Adrenal gland (tissue), 12 donors: Measurements from ENCODE around the gene SP100. TPM values are rescaled to one million over a fixed set of nuclear protein-coding genes. Genes with fewer than 3 reads are reported as not detected.

Experiments
- DNase-seq, 7 donors: peaks; one replicate each; pipeline ENCODE4 v3.0.0-alpha.2; 2019 to 2020
- H3K27ac ChIP-seq, 5 donors: fragments of 200-600 bp; sonication (generic) in 4 of 5; 1 replicate in 3 of 5; 2 replicates in 2 of 5; pipeline versions ENCODE4 v1.5.1 to v1.8.0; 2016 to 2020; ENCODE audit warnings: mild to moderate bottlenecking in 1 of 5
- H3K27me3 ChIP-seq: fragments of 200-600 bp; 2 replicates; pipeline ENCODE4 v1.8.0; 2021
- H3K36me3 ChIP-seq, 2 donors: fragments of 200-600 bp; replicated peaks in 1 of 2; 1 replicate in 1 of 2; 2 replicates in 1 of 2; pipeline versions ENCODE4 v1.5.1 to v1.8.0; 2018 to 2022
- H3K4me1 ChIP-seq, 2 donors: fragments of 200-600 bp; replicated peaks in 1 of 2; 1 replicate in 1 of 2; 2 replicates in 1 of 2; pipeline versions ENCODE4 v1.5.1 to v1.8.0; 2018 to 2021
- H3K4me3 ChIP-seq, 4 donors: fragments of 200-600 bp; sonication (generic) in 3 of 4; one replicate each; pipeline ENCODE4 v1.5.1; 2016 to 2018
- H3K9me3 ChIP-seq, 3 donors: fragments of 200-600 bp; sonication (generic) in 1 of 3; replicated peaks in 1 of 3; 1 replicate in 2 of 3; 2 replicates in 1 of 3; pipeline versions ENCODE4 v1.5.1 to v1.8.0; 2016 to 2021
- POLR2A ChIP-seq, 2 donors: fragments of 450-650 bp; IDR thresholded peaks; one replicate each; pipeline ENCODE4 v1.6.1; 2017; ENCODE audit warnings: antibody characterized with exemption in 2 of 2, mild to moderate bottlenecking in 2 of 2, moderate library complexity in 1 of 2
- WGBS, 4 donors: extraction: QIAGEN DNeasy Blood & Tissue Kit in 2 of 4; methylation state at CpG; one replicate each; pipeline versions ENCODE4 v1.1.5 to v1.1.7; 2013 to 2017; 5-methylcytosine and 5-hydroxymethylcytosine counted together
- intact Hi-C, 2 donors: fragments of 100-400 bp; cut with DNase I; formaldehyde crosslinking; loops; one replicate each; pipeline versions ENCODE4 v1.14.1 to v1.15.0; 2022 to 2023
- polyA plus RNA-seq, 3 donors: library from polyadenylated mRNA; stranded (reverse); fragments of 200-250 nt in 2 of 3; fragments of 350-450 nt in 1 of 3; fragmentation: Illumina TruSeq in 1 of 3; extraction: RNeasy Lipid Tissue Mini Kit (QIAGEN cat#74804) in 1 of 3; gene quantifications; one replicate each; pipeline ENCODE4 v1.2.3, GENCODE V29; 2013 to 2014
- total RNA-seq, 9 donors: library from RNA; depleted of rRNA in 4 of 9; stranded (reverse); fragments of >200 nt in 4 of 9; fragments of 120-200 nt in 1 of 9; fragmentation: NEBNext Ultra II Directional in 1 of 9; extraction: Animal tissue kit (Norgen Biotek cat#: 25700) in 1 of 9; gene quantifications; one replicate each; pipeline versions ENCODE4 v1.1.0 to v1.2.4, GENCODE V29; 2013 to 2023
- TF ChIP-seq, protein P1 (sequence below), 6 experiments: fragments of 450-650 bp in 4 of 6; fragments of 200-600 bp in 2 of 6; sonication (generic) in 1 of 6; IDR thresholded peaks; 1 replicate in 5 of 6; 2 replicates in 1 of 6; pipeline versions ENCODE4 v1.5.1 to v1.8.0; 2016 to 2021; ENCODE audit warnings: antibody characterized with exemption in 6 of 6, mild to moderate bottlenecking in 2 of 6, moderate library complexity in 1 of 6
- donor health status: healthy with polysubstance abuse.
- donor health status: Bipolar disorder and iron deficiency.
- donor health status: DM: yes; HTN: yes; CAD: no.
- donor health status: DM: no; HTN: no; CAD: no.
- donor health status: DM: no; HTN: no; CAD: no.
- donor health status: DM: yes; HTN: yes; CAD: no.

Gene SP100
- total and polyA plus RNA-seq, 12 donors = 59.2 to 147 (median 99.9) TPM

DNA sequence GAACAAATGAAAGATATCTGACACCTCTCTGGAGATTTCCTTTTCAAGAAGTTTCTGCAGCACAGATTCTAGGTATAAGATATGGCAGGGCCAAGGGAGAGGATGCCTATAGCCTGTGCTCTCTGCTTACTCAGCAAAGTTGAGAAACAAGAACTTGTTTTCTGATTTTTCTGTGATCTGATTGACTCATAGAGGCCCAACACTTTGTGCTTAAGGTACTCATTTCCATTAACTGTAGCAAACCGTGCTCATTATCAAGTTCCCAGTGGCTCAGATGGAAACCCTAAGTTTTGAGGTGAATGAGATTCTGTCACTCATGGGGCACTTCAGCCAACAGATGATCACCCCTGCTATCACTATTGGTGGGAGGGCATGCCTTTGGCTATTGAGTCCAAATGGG is 124.3 kb downstream of the SP100 start:
- no peaks in the 10 kb centered on the region for H3K27me3 ChIP-seq
- no peak overlapping the region for H3K27ac ChIP-seq
- 90 to 100% (median 91%) methylated on average over 1 of the region's 1 CpG for WGBS, 4 donors
- H3K4me3 ChIP-seq = no peak overlapping the region
- intact Hi-C loops = no loop called here
- H3K9me3 ChIP-seq = no peaks in the 10 kb centered on the region
- DNase-seq = no peak
- H3K36me3 ChIP-seq = peaks cover 0 to 5% of the 10 kb centered on the region in 2 donors
- H3K4me1 ChIP-seq = no peaks in the 10 kb centered on the region
- TF ChIP-seq, protein P1, sequence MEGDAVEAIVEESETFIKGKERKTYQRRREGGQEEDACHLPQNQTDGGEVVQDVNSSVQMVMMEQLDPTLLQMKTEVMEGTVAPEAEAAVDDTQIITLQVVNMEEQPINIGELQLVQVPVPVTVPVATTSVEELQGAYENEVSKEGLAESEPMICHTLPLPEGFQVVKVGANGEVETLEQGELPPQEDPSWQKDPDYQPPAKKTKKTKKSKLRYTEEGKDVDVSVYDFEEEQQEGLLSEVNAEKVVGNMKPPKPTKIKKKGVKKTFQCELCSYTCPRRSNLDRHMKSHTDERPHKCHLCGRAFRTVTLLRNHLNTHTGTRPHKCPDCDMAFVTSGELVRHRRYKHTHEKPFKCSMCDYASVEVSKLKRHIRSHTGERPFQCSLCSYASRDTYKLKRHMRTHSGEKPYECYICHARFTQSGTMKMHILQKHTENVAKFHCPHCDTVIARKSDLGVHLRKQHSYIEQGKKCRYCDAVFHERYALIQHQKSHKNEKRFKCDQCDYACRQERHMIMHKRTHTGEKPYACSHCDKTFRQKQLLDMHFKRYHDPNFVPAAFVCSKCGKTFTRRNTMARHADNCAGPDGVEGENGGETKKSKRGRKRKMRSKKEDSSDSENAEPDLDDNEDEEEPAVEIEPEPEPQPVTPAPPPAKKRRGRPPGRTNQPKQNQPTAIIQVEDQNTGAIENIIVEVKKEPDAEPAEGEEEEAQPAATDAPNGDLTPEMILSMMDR (IDR thresholded peaks at IDR 0.05) = no peak
- TF ChIP-seq POLR2A (IDR thresholded peaks at IDR 0.05) = no peak

DNA sequence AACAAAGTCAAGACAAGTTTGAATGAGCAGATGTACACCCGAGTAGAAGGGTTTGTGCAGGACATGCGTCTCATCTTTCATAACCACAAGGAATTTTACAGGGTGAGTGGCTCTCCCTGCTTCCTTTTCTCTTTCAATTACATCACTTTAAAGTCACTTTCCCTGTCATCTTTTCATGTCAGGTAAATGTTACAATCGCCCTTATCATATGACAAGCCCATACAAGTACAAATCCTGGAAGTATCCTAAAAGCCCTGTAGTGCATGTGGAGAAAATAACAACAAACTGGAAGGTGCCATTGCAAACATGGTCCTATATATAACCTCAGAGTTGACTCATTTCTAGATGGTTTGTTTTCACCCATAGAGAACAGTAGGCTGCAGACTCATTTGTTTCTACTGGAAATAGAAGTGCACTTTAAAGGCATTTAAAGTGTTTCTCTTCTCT is 126.0 kb downstream of the SP100 start:
- Histone ChIP-seq H3K27ac (no peak overlapping the region), H3K36me3 (peaks cover 0 to 5% of the 10 kb centered on the region in 2 donors), H3K9me3 (no peaks in the 10 kb centered on the region), H3K27me3 (no peaks in the 10 kb centered on the region), H3K4me1 (no peaks in the 10 kb centered on the region), H3K4me3 (no peak overlapping the region)
- 67 to 91% (median 77%) methylated on average over 3 of the region's 3 CpGs for WGBS, 4 donors
- no peak for DNase-seq
- intact Hi-C loops = no loop called here
- TF ChIP-seq POLR2A (IDR thresholded peaks at IDR 0.05) = no peak
- TF ChIP-seq, protein P1 (IDR thresholded peaks at IDR 0.05) = no peak

DNA sequence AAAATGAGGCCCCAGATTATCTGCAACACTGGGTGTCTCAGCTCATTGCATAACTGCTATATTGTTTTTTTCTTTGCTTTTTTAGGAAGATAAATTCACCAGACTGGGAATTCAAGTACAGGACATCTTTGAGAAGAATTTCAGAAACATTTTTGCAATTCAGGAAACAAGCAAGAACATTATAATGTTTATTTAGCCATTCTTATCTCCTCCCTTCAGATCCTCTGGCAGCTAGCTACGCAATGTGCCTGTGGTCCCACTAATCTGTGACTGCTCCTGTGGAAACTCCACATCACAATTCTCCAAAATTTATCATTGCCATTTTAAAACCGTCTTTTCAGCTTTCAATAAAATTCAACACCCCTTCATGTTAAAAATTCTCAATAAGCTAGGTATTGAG is 126.8 kb downstream of the SP100 start:
- WGBS, 4 donors = 63 to 81% (median 81%) methylated on average over 2 of the region's 2 CpGs
- DNase-seq = no peak
- H3K4me1 ChIP-seq = no peaks in the 10 kb centered on the region
- no peaks in the 10 kb centered on the region for H3K9me3 ChIP-seq
- intact Hi-C loops = no loop called here
- H3K27ac ChIP-seq = no peak overlapping the region
- peaks cover 0 to 5% of the 10 kb centered on the region in 2 donors for H3K36me3 ChIP-seq
- H3K4me3 ChIP-seq = no peak overlapping the region
- H3K27me3 ChIP-seq = no peaks in the 10 kb centered on the region
- TF ChIP-seq, protein P1 (IDR thresholded peaks at IDR 0.05) = no peak
- no peak for TF ChIP-seq POLR2A (IDR thresholded peaks at IDR 0.05)

DNA sequence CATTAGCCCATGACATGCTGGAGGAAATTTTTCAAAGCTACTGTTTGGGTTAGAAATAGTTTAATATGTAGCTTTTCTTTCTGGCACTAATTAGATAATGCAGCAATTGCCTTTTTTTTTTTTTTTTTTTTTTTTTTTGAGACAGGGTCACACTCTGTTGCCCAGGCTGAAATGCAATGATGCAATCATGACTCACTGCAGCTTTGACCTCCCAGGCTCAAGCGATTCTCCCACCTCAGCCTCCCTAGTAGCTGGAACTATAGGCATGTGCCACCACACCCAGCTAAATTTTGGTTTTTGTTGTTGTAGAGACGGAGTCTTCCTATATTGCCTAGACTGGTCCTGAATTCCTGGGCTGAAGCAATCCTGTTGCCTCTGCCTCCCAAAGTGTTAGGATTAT is 136.2 kb downstream of the SP100 start:
- intact Hi-C loops = no loop called here
- Histone ChIP-seq H3K36me3 (no peaks in the 10 kb centered on the region), H3K4me3 (no peak overlapping the region)

More for the DNA sequence above, 136.2 kb downstream of the SP100 start:
- 50 to 96% (median 81%) methylated on average over 1 to 2 of the region's 2 CpGs for WGBS, 4 donors
- Histone ChIP-seq H3K27me3 (no peaks in the 10 kb centered on the region), H3K27ac (no peak overlapping the region), H3K4me1 (no peaks in the 10 kb centered on the region), H3K9me3 (no peaks in the 10 kb centered on the region)
- no peak for TF ChIP-seq POLR2A (IDR thresholded peaks at IDR 0.05)
- TF ChIP-seq, protein P1 (IDR thresholded peaks at IDR 0.05) = no peak
- DNase-seq = no peak
